ENCODE data around the gene FOXD3. TPM values are rescaled to one million over a fixed set of nuclear protein-coding genes. Genes with fewer than 3 reads are reported as not detected.
A peak's percentile ranks its signal among the peaks of the same experiment; 100 is the strongest.

FOXD3 gene
- total RNA-seq, 2 donors from 2014 or later, result 0.14 to 1.5 TPM

DNA sequence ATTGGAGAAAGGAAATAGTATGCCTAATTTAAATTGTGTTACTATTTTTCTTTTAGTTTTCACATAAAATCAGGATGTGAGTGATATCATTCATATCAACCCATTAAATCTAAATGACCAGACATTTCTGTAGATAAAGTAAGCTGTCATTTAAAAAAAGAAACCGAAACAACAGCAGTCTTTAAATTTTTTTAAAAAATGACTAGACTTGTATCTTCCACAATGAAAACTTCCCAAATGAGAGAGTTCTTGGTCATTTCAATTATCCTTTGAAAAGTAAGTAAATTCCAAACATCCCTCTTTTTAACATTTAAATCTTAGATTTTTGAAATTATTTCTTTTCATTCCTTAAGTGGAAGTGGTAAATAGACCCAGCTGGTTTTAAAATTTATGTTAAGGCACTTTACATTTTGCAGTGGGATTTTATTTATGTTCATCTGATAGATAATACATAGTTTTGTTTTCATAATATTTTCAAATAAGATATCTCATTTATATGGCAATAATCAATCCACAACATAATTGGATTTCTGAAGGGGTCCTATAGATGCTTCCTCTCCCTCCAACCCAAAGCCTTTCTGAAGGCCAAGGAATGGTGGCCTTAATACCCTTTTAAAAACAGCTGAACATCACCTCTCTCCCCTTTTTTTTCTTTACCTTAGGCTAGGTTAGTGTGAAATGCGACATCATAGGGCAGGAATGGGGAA is 3.1 kb downstream of the FOXD3 start:
- TF ChIP-seq, protein P1, sequence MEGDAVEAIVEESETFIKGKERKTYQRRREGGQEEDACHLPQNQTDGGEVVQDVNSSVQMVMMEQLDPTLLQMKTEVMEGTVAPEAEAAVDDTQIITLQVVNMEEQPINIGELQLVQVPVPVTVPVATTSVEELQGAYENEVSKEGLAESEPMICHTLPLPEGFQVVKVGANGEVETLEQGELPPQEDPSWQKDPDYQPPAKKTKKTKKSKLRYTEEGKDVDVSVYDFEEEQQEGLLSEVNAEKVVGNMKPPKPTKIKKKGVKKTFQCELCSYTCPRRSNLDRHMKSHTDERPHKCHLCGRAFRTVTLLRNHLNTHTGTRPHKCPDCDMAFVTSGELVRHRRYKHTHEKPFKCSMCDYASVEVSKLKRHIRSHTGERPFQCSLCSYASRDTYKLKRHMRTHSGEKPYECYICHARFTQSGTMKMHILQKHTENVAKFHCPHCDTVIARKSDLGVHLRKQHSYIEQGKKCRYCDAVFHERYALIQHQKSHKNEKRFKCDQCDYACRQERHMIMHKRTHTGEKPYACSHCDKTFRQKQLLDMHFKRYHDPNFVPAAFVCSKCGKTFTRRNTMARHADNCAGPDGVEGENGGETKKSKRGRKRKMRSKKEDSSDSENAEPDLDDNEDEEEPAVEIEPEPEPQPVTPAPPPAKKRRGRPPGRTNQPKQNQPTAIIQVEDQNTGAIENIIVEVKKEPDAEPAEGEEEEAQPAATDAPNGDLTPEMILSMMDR (IDR thresholded peaks at IDR 0.05), result no peak
- H3K27me3 ChIP-seq (replicated peaks; ENCODE audit: insufficient read depth), result peaks cover 54% of the 10 kb centered on the region
- H3K4me1 ChIP-seq (ENCODE audit: control insufficient read depth in 1 of 2, low read depth in 2 of 2), result peaks cover 3 to 41% of the 10 kb centered on the region in 2 donors
- no peak overlapping the region for H3K27ac ChIP-seq
- ATAC-seq (ENCODE audit: insufficient number of reproducible peaks, low FRiP score, low read depth), result no peak
- no peak for DNase-seq (ENCODE audit: low spot score)
- no peaks in the 10 kb centered on the region for H3K9me3 ChIP-seq
- H3K36me3 ChIP-seq, result no peaks in the 10 kb centered on the region
- H3K4me3 ChIP-seq, result no peak overlapping the region

DNA sequence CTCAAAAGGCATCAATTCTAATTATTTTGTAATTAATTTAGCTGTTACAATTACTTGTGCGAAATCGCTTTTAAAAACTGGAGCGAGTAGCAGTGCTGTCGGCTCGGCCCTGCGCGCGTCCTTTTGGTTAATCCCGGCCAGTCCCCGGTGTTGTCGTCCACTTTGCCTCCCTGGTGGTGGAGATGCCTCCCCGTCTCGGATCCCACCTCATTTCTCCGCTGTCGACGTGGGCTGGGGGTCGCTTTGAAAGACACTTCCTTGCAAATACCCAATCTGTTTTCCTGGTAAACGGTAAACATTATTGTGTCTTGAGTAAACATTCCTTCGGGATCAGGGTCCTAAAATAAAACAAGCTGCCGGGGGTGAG is 3.7 kb downstream of the FOXD3 start:
- Histone ChIP-seq H3K9me3 (no peaks in the 10 kb centered on the region), H3K4me3 (no peak overlapping the region), H3K27ac (no peak overlapping the region)

GRCh38 chr1:63326473-63327380 is 4.4 kb downstream of the FOXD3 start:
- peaks cover 3 to 37% of the 10 kb centered on the region in 2 donors for H3K4me1 ChIP-seq (ENCODE audit: control insufficient read depth in 1 of 2, low read depth in 2 of 2)
- TF ChIP-seq, protein P1 (IDR thresholded peaks at IDR 0.05), result no peak
- H3K27me3 ChIP-seq (replicated peaks; ENCODE audit: insufficient read depth), result peaks cover 47% of the 10 kb centered on the region
- H3K9me3 ChIP-seq, result no peaks in the 10 kb centered on the region
- no peak overlapping the region for H3K27ac ChIP-seq
- ATAC-seq (ENCODE audit: insufficient number of reproducible peaks, low FRiP score, low read depth), result no peak
- no peak for DNase-seq (ENCODE audit: low spot score)
- no peaks in the 10 kb centered on the region for H3K36me3 ChIP-seq
- H3K4me3 ChIP-seq, result no peak overlapping the region

More for the DNA sequence above, 3.7 kb downstream of the FOXD3 start:
- no peak for ATAC-seq (ENCODE audit: insufficient number of reproducible peaks, low FRiP score, low read depth)
- TF ChIP-seq, protein P1 (IDR thresholded peaks at IDR 0.05), result no peak
- peaks cover 3 to 41% of the 10 kb centered on the region in 2 donors for H3K4me1 ChIP-seq (ENCODE audit: control insufficient read depth in 1 of 2, low read depth in 2 of 2)
- peaks cover 54% of the 10 kb centered on the region for H3K27me3 ChIP-seq (replicated peaks; ENCODE audit: insufficient read depth)
- DNase-seq (ENCODE audit: low spot score), result no peak
- H3K36me3 ChIP-seq, result no peaks in the 10 kb centered on the region

GRCh38 chr1:63327417-63328054 is 5.2 kb downstream of the FOXD3 start:
- no peak for DNase-seq (ENCODE audit: low spot score)
- Histone ChIP-seq H3K4me1 (ENCODE audit: control insufficient read depth in 1 of 2, low read depth in 2 of 2) (peaks cover 3 to 28% of the 10 kb centered on the region in 2 donors), H3K9me3 (no peaks in the 10 kb centered on the region), H3K27me3 (replicated peaks; ENCODE audit: insufficient read depth) (peaks cover 41% of the 10 kb centered on the region), H3K27ac (no peak overlapping the region), H3K4me3 (no peak overlapping the region), H3K36me3 (no peaks in the 10 kb centered on the region)
- TF ChIP-seq, protein P1 (IDR thresholded peaks at IDR 0.05), result peak; percentile 37
- ATAC-seq (ENCODE audit: insufficient number of reproducible peaks, low FRiP score, low read depth), result no peak

DNA sequence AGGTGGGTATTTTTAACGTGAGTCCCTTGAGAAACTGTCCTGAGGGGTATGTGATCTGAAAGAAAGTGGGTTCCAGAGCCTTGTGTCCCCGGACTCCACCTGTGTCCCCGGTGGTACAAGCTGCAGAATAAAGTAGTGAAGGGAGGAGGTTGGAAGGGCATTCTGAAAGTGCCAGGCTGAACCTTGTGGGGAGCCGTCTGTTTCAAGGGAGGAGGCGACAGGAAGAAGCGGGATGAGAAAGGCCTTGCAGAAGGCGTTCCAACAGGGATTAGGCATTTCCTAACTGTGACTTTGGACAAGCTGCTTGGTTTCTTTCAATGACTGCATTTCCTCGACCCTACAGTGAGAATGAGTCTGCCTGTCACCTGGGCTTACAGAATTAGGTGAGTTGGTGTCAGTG is 5.8 kb downstream of the FOXD3 start:
- Histone ChIP-seq H3K27ac (no peak overlapping the region), H3K4me3 (no peak overlapping the region), H3K27me3 (replicated peaks; ENCODE audit: insufficient read depth) (peaks cover 38% of the 10 kb centered on the region), H3K9me3 (no peaks in the 10 kb centered on the region), H3K4me1 (ENCODE audit: control insufficient read depth in 1 of 2, low read depth in 2 of 2) (peaks cover 0 to 23% of the 10 kb centered on the region in 2 donors), H3K36me3 (no peaks in the 10 kb centered on the region)
- TF ChIP-seq, protein P1 (IDR thresholded peaks at IDR 0.05), result no peak
- no peak for DNase-seq (ENCODE audit: low spot score)
- no peak for ATAC-seq (ENCODE audit: insufficient number of reproducible peaks, low FRiP score, low read depth)

Measured in thoracic aorta (tissue), 2 donors.